ENCODE data around the gene TMEM18. TPM values are rescaled to one million over a fixed set of nuclear protein-coding genes. Genes with fewer than 3 reads are reported as not detected.
"Not testable (repeated sequence)": the region's sequence is repeated elsewhere in the genome, so short reads cannot be mapped to it uniquely, and the experiment has no call there.

The TMEM18 gene
- total and polyA plus RNA-seq, 7 donors = 8.2 to 27.9 (median 18.1) TPM

GRCh38 chr2:709138-709765 lies 32.0 kb upstream of the TMEM18 start:
- Histone ChIP-seq H3K27me3 (ENCODE audit: insufficient read depth in 3 of 3, low read length in 2 of 3) (peaks cover 0 to 27% (median 0%) of the 10 kb centered on the region in 3 donors), H3K27ac (no peak overlapping the region), H3K9me3 (no peaks in the 10 kb centered on the region), H3K4me1 (no peaks in the 10 kb centered on the region), H3K36me3 (ENCODE audit: insufficient read depth in 1 of 2, low read depth in 1 of 2) (no peaks in the 10 kb centered on the region), H3K4me3 (no peak overlapping the region)
- WGBS, 3 donors = 23 to 41% (median 34%) methylated on average over 23 of the region's 23 CpGs
- TF ChIP-seq CTCF (IDR thresholded peaks at IDR 0.05) = no peak
- intact Hi-C loops (cut with DNase I) = no loop called here
- ATAC-seq = no peak
- DNase-seq = no peak

- WGBS, 3 donors = 60 to 77% (median 73%) methylated on average over 18 of the region's 18 CpGs
- no peaks in the 10 kb centered on the region for H3K36me3 ChIP-seq (ENCODE audit: insufficient read depth in 1 of 2, low read depth in 1 of 2)
- H3K27me3 ChIP-seq (ENCODE audit: insufficient read depth in 3 of 3, low read length in 2 of 3) = peaks cover 0 to 22% (median 0%) of the 10 kb centered on the region in 3 donors
- H3K4me3 ChIP-seq = no peak overlapping the region
- ATAC-seq = no peak
- no peak for TF ChIP-seq CTCF (IDR thresholded peaks at IDR 0.05)
- intact Hi-C loops (cut with DNase I) = no loop called here
- DNase-seq = no peak
- H3K9me3 ChIP-seq = no peaks in the 10 kb centered on the region
- no peaks in the 10 kb centered on the region for H3K4me1 ChIP-seq
- H3K27ac ChIP-seq = no peak overlapping the region
Observed at GRCh38 chr2:708667-709066, 31.5 kb upstream of the TMEM18 start.

GRCh38 chr2:705971-706511 lies 28.8 kb upstream of the TMEM18 start:
- intact Hi-C loops (cut with DNase I) = no loop called here
- no peaks in the 10 kb centered on the region for H3K4me1 ChIP-seq
- peaks cover 0 to 6% (median 0%) of the 10 kb centered on the region in 3 donors for H3K27me3 ChIP-seq (ENCODE audit: insufficient read depth in 3 of 3, low read length in 2 of 3)
- WGBS, 3 donors = 82 to 84% (median 84%) methylated on average over 7 of the region's 7 CpGs
- H3K4me3 ChIP-seq = no peak overlapping the region
- no peaks in the 10 kb centered on the region for H3K36me3 ChIP-seq (ENCODE audit: insufficient read depth in 1 of 2, low read depth in 1 of 2)
- H3K27ac ChIP-seq = no peak overlapping the region
- ATAC-seq (no peak), DNase-seq (no peak)
- no peaks in the 10 kb centered on the region for H3K9me3 ChIP-seq
- no peak for TF ChIP-seq CTCF (IDR thresholded peaks at IDR 0.05)

GRCh38 chr2:702765-703164 lies 25.6 kb upstream of the TMEM18 start:
- H3K27ac ChIP-seq; H3K4me3 ChIP-seq; ATAC-seq; H3K4me1 ChIP-seq; H3K9me3 ChIP-seq; H3K27me3 ChIP-seq (ENCODE audit: insufficient read depth in 3 of 3, low read length in 2 of 3); DNase-seq; H3K36me3 ChIP-seq (ENCODE audit: insufficient read depth in 1 of 2, low read depth in 1 of 2); intact Hi-C loops (cut with DNase I): not testable (repeated sequence)
- WGBS, 3 donors = 63 to 70% (median 67%) methylated on average over 8 of the region's 8 CpGs

- DNase-seq (no peak), ATAC-seq (no peak)
- WGBS, 3 donors = 70 to 78% (median 73%) methylated on average over 11 of the region's 11 CpGs
- TF ChIP-seq CTCF (IDR thresholded peaks at IDR 0.05) = no peak
- intact Hi-C loops (cut with DNase I) = no loop called here
- Histone ChIP-seq H3K4me3 (no peak overlapping the region), H3K36me3 (ENCODE audit: insufficient read depth in 1 of 2, low read depth in 1 of 2) (no peaks in the 10 kb centered on the region), H3K9me3 (peaks cover 6% of the 10 kb centered on the region), H3K27me3 (ENCODE audit: insufficient read depth in 3 of 3, low read length in 2 of 3) (peaks cover 0 to 3% (median 0%) of the 10 kb centered on the region in 3 donors), H3K4me1 (peaks cover 5% of the 10 kb centered on the region), H3K27ac (no peak overlapping the region)
Observed at GRCh38 chr2:696999-697627, 19.9 kb upstream of the TMEM18 start.
